Calu3 (cell line): ENCODE measurements around the gene RHOBTB3. TPM values are rescaled to one million over a fixed set of nuclear protein-coding genes. Genes with fewer than 3 reads are reported as not detected.

Experiments used
- BruUV-seq: library from RNA; stranded (reverse); fragments of 400-500 nt; replicated peaks from 2 replicates; lab custom pipeline; 2021; lab: Mats Ljungman, UMichigan
- CTCF ChIA-PET: fragments of 300-600 bp; sonication (Branson Sonifier 250); formaldehyde crosslinking; loops from one replicate; lab custom pipeline; 2022; ENCODE audit warnings: antibody characterized with exemption; lab: Charles Lee
- DNase-seq: peaks from one replicate; pipeline ENCODE4 v3.0.0; 2022
- H3K27ac Mint-ChIP-seq: one replicate; pipeline ENCODE4 v1.8.0; 2022; ENCODE audit warnings: mixed read lengths; ENCODE audit not compliant: unreplicated experiment
- H3K27me3 Mint-ChIP-seq: one replicate; pipeline ENCODE4 v1.8.0; 2022; ENCODE audit warnings: mixed read lengths; ENCODE audit not compliant: unreplicated experiment
- H3K36me3 Mint-ChIP-seq: one replicate; pipeline ENCODE4 v1.8.0; 2022; ENCODE audit warnings: mild to moderate bottlenecking, moderate library complexity, mixed read lengths; ENCODE audit not compliant: insufficient read depth, unreplicated experiment
- H3K4me1 Mint-ChIP-seq: one replicate; pipeline ENCODE4 v1.8.0; 2022; ENCODE audit warnings: mild to moderate bottlenecking, low read depth, mixed read lengths; ENCODE audit not compliant: unreplicated experiment
- H3K4me3 Mint-ChIP-seq: one replicate; pipeline ENCODE4 v1.8.0; 2022; ENCODE audit warnings: mild to moderate bottlenecking, low read depth, moderate library complexity, mixed read lengths; ENCODE audit not compliant: unreplicated experiment
- H3K9me3 Mint-ChIP-seq: one replicate; pipeline ENCODE4 v1.8.0; 2022; ENCODE audit warnings: low read depth, mixed read lengths; ENCODE audit not compliant: unreplicated experiment
- intact Hi-C: fragments of 100-400 bp; cut with micrococcal nuclease; formaldehyde crosslinking; loops from one replicate; pipeline ENCODE4 v1.10.0; 2022; ENCODE audit not compliant: unreplicated experiment
- total RNA-seq: library from RNA; stranded (reverse); gene quantifications from 2 replicates; pipeline ENCODE4 v1.2.3, GENCODE V29; 2022
- TF ChIP-seq, protein P1 (sequence below): fragments of 200-600 bp; IDR thresholded peaks from one replicate; pipeline ENCODE4 v1.8.0; 2022; ENCODE audit warnings: antibody characterized with exemption; ENCODE audit not compliant: unreplicated experiment

The RHOBTB3 gene
- total RNA-seq, 1 experiment from 2014 or later: 41.1 TPM

DNA sequence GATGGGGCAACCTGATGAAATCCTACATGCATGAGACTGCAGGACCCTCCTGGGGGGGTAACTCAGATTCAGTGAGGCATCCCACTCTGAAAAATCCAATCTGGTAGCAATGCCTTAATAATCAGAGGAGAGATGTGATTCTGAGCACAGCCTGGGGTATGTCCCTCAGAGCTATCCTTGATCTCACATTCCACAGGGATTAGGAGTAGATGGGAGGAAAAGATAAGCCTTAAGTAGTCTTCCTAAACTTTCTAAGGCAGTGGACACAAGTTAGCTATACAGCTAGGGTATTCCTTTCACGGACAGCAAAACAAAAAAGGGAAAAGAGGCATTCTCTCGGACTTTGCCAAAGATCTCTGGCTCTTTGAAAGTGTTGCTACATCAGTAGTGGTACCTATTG lies 44.5 kb upstream of the RHOBTB3 start:
- TF ChIP-seq, protein P1, sequence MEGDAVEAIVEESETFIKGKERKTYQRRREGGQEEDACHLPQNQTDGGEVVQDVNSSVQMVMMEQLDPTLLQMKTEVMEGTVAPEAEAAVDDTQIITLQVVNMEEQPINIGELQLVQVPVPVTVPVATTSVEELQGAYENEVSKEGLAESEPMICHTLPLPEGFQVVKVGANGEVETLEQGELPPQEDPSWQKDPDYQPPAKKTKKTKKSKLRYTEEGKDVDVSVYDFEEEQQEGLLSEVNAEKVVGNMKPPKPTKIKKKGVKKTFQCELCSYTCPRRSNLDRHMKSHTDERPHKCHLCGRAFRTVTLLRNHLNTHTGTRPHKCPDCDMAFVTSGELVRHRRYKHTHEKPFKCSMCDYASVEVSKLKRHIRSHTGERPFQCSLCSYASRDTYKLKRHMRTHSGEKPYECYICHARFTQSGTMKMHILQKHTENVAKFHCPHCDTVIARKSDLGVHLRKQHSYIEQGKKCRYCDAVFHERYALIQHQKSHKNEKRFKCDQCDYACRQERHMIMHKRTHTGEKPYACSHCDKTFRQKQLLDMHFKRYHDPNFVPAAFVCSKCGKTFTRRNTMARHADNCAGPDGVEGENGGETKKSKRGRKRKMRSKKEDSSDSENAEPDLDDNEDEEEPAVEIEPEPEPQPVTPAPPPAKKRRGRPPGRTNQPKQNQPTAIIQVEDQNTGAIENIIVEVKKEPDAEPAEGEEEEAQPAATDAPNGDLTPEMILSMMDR: no peak
- Mint-ChIP-seq H3K9me3 (peaks cover 3% of the 10 kb centered on the region), H3K4me3 (no peak overlapping the region), H3K27ac (no peak overlapping the region), H3K27me3 (peaks cover 12% of the 10 kb centered on the region), H3K36me3 (no peaks in the 10 kb centered on the region), H3K4me1 (no peaks in the 10 kb centered on the region)
- DNase-seq: no peak
- CTCF ChIA-PET: no interaction called here
- intact Hi-C loops: no loop called here
- no TSS peak for BruUV-seq

DNA sequence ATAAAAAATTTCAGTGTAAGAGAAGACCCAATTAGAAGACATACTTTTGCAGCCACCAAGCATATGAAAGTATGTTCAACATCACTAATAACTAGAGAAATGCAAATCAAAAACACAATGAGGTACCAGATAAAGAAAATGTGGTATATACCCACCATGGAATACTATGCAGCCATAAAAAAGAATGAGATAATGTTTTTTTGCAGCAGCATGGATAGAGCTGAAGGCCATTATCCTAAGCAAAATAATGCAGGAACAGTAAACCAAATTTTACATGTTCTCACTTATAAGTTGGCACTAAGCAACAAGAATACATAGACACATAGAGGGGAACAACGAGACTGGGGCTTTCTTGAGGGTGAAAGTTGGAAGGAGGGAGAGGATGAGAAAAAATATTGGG lies 41.5 kb upstream of the RHOBTB3 start:
- CTCF ChIA-PET: no interaction called here
- BruUV-seq: no TSS peak
- Mint-ChIP-seq H3K4me3 (no peak overlapping the region), H3K9me3 (peaks cover 3% of the 10 kb centered on the region), H3K27ac (no peak overlapping the region), H3K27me3 (peaks cover 1% of the 10 kb centered on the region), H3K36me3 (no peaks in the 10 kb centered on the region), H3K4me1 (no peaks in the 10 kb centered on the region)
- intact Hi-C loops: no loop called here
- DNase-seq: no peak
- TF ChIP-seq, protein P1: no peak

DNA sequence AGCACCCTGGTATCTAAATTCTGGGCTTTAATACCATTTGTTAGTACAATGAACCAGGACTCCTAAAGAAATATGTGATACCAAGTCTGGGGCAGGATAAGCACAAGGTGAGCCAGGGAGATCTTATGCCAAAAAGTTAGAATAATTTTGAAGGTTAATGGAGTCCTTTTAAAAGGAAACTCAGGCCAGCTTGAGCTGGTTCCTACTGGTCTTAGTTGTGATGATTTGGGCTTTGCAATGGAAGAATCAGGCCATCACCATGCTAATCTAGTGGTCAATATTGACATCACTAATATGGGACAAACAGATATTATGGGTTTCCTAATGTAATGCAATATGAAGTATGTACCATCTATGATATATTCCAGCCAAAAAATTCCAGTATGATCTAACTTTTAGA lies 40.8 kb upstream of the RHOBTB3 start:
- H3K9me3 Mint-ChIP-seq: peaks cover 3% of the 10 kb centered on the region
- no peaks in the 10 kb centered on the region for H3K36me3 Mint-ChIP-seq
- TF ChIP-seq, protein P1: no peak
- no peak for DNase-seq
- no peaks in the 10 kb centered on the region for H3K4me1 Mint-ChIP-seq
- no peak overlapping the region for H3K4me3 Mint-ChIP-seq
- no peak overlapping the region for H3K27ac Mint-ChIP-seq
- CTCF ChIA-PET: no interaction called here
- H3K27me3 Mint-ChIP-seq: no peaks in the 10 kb centered on the region
- no TSS peak for BruUV-seq
- intact Hi-C loops: no loop called here

DNA sequence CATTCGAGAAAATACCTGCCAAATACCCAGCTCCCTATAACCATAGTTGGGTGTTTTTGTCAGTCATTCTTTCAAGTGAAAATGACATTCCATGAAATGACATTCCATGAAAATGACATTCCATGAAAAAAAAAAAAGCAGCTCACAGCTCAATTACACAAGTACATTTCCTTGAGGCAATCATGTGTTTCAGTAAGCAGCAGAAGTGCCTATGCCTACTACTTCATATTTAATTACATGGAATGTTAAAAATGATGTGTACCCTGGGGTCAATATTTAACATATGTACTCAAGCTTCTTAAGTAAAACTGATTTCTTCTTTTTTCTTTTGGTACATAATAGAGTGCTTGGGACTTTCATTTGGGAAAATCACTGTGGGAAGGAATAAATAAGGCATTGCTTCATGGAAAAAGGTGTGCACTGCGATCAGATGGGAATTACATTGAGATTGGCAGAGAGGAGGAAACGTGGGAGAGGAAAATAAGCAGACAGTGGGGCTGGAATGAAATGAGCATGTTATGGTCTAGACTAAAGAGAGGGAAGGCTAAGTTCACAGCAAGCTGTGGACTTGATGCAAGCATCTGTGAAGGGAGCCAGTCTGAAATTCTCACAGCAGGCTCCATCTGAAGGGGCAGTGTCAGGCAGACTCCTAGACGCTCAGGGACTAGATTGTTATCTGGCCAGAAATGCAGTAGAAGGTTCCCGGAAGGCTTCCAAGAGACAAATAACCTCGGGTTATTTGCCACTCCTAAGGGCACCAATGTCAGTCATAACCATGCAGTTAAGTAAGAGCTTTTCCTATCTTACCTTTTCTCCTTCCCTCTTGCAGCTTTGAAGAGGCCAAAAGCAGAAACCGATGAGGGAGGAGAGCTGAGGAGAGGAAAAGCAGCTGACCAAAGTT lies 33.1 kb upstream of the RHOBTB3 start:
- intact Hi-C loops: no loop called here
- H3K27ac Mint-ChIP-seq: no peak overlapping the region

More for the DNA sequence above, 33.1 kb upstream of the RHOBTB3 start:
- H3K36me3 Mint-ChIP-seq: no peaks in the 10 kb centered on the region
- H3K4me1 Mint-ChIP-seq: peaks cover 11% of the 10 kb centered on the region
- TF ChIP-seq, protein P1: no peak
- no TSS peak for BruUV-seq
- no peak for DNase-seq
- no peaks in the 10 kb centered on the region for H3K9me3 Mint-ChIP-seq
- CTCF ChIA-PET: interaction anchor here (0.9 to 1.0 kb wide), 2 partner anchors 11 to 28 kb away, joined by 3 read pairs; no protein-coding TSS in a partner anchor
- no peak overlapping the region for H3K4me3 Mint-ChIP-seq
- no peaks in the 10 kb centered on the region for H3K27me3 Mint-ChIP-seq
